H9 (cell line): ENCODE results near the gene PALD1. TPM values are rescaled to one million over a fixed set of nuclear protein-coding genes. Genes with fewer than 3 reads are reported as not detected.

ENCODE experiments used
- DNase-seq: peaks from one replicate; pipeline ENCODE4 v3.0.0-alpha.2; 2017
- H2AFZ ChIP-seq: one replicate; pipeline ENCODE4 v1.6.1; 2013; ENCODE audit warnings: mild to moderate bottlenecking, low read length, control low read depth, moderate library complexity
- H2AK5ac ChIP-seq: 2 replicates; pipeline ENCODE4 v1.6.1; 2013; ENCODE audit warnings: low read length, control low read depth, mixed read lengths; ENCODE audit not compliant: insufficient read length
- H2BK120ac ChIP-seq: one replicate; pipeline ENCODE4 v1.6.1; 2013; ENCODE audit warnings: low read depth, mild to moderate bottlenecking, low read length, control low read depth, inconsistent platforms; ENCODE audit not compliant: poor library complexity, severe bottlenecking
- H2BK12ac ChIP-seq: 2 replicates; pipeline ENCODE4 v1.6.1; 2013; ENCODE audit warnings: low read length, control low read depth, mixed read lengths, low read depth; ENCODE audit not compliant: insufficient read length
- H2BK15ac ChIP-seq: 2 replicates; pipeline ENCODE4 v1.6.1; 2013; ENCODE audit warnings: low read depth, low read length, control low read depth
- H2BK20ac ChIP-seq: one replicate; pipeline ENCODE4 v1.6.1; 2013; ENCODE audit warnings: low read depth, mild to moderate bottlenecking, low read length, control low read depth, inconsistent platforms; ENCODE audit not compliant: poor library complexity, severe bottlenecking
- H2BK5ac ChIP-seq: 2 replicates; pipeline ENCODE4 v1.6.1; 2013; ENCODE audit warnings: low read length, control low read depth, mixed read lengths; ENCODE audit not compliant: insufficient read length
- H3K14ac ChIP-seq: 2 replicates; pipeline ENCODE4 v1.6.1; 2013; ENCODE audit warnings: low read length, control low read depth; ENCODE audit not compliant: insufficient read depth
- H3K18ac ChIP-seq: 2 replicates; pipeline ENCODE4 v1.6.1; 2013; ENCODE audit warnings: low read depth, mild to moderate bottlenecking, mixed read lengths, low read length, control low read depth; ENCODE audit not compliant: insufficient read length
- H3K23ac ChIP-seq: 2 replicates; pipeline ENCODE4 v1.6.1; 2013; ENCODE audit warnings: low read length, control low read depth, mixed read lengths, low read depth; ENCODE audit not compliant: insufficient read length
- H3K23me2 ChIP-seq: 2 replicates; pipeline ENCODE4 v1.6.1; 2013; ENCODE audit warnings: low read depth, mild to moderate bottlenecking, mixed read lengths, low read length, control low read depth; ENCODE audit not compliant: insufficient read length, poor library complexity, severe bottlenecking
- H3K27ac ChIP-seq: 2 replicates; pipeline ENCODE4 v1.5.1; 2013; ENCODE audit warnings: low read length, control low read depth, mixed read lengths, low read depth; ENCODE audit not compliant: insufficient read length
- H3K27me3 ChIP-seq: 2 replicates; pipeline ENCODE4 v1.6.1; 2013; ENCODE audit warnings: low read length, control low read depth, inconsistent platforms; ENCODE audit not compliant: insufficient read depth
- H3K4ac ChIP-seq: 2 replicates; pipeline ENCODE4 v1.6.1; 2013; ENCODE audit warnings: low read depth, mild to moderate bottlenecking, control low read depth, inconsistent platforms, low read length, moderate library complexity
- H3K4me1 ChIP-seq: 2 replicates; pipeline ENCODE4 v1.6.1; 2013; ENCODE audit warnings: low read length, control low read depth, inconsistent platforms; ENCODE audit not compliant: insufficient read depth
- H3K4me2 ChIP-seq: 2 replicates; pipeline ENCODE4 v1.6.1; 2013; ENCODE audit warnings: low read length, control low read depth, mixed read lengths; ENCODE audit not compliant: insufficient read length, insufficient read depth
- H3K56ac ChIP-seq: 2 replicates; pipeline ENCODE4 v1.6.1; 2013; ENCODE audit warnings: low read depth, mild to moderate bottlenecking, mixed read lengths, low read length, control low read depth; ENCODE audit not compliant: insufficient read length
- H3K79me1 ChIP-seq: 2 replicates; pipeline ENCODE4 v1.6.1; 2013; ENCODE audit warnings: low read depth, mild to moderate bottlenecking, moderate library complexity, low read length, control low read depth, inconsistent platforms; ENCODE audit not compliant: insufficient read depth, poor library complexity, severe bottlenecking
- H3K79me2 ChIP-seq: 2 replicates; pipeline ENCODE4 v1.6.1; 2013; ENCODE audit warnings: low read length, control low read depth, inconsistent platforms; ENCODE audit not compliant: insufficient read depth
- H3K9ac ChIP-seq: 2 replicates; pipeline ENCODE4 v1.6.1; 2013; ENCODE audit warnings: low read length, control low read depth, mixed read lengths; ENCODE audit not compliant: insufficient read length; ENCODE audit errors: extremely low read depth
- H3K9me3 ChIP-seq: one replicate; pipeline ENCODE4 v1.6.1; 2013; ENCODE audit warnings: low read depth, low read length, inconsistent platforms; ENCODE audit not compliant: control insufficient read depth
- H3T11ph ChIP-seq: one replicate; pipeline ENCODE4 v1.6.1; 2013; ENCODE audit warnings: mild to moderate bottlenecking, low read length, control low read depth, inconsistent platforms
- H4K20me1 ChIP-seq: one replicate; pipeline ENCODE4 v1.6.1; 2013; ENCODE audit not compliant: control insufficient read depth, insufficient read length, insufficient read depth
- H4K5ac ChIP-seq: 2 replicates; pipeline ENCODE4 v1.6.1; 2013; ENCODE audit warnings: low read depth, mild to moderate bottlenecking, mixed read lengths, low read length, control low read depth; ENCODE audit not compliant: insufficient read length
- H4K8ac ChIP-seq: replicated peaks from 2 replicates; pipeline ENCODE4 v1.6.1; 2013; ENCODE audit warnings: low read length, control low read depth, mixed read lengths, low read depth; ENCODE audit not compliant: insufficient read length
- H4K91ac ChIP-seq: 2 replicates; pipeline ENCODE4 v1.6.1; 2013; ENCODE audit warnings: low read depth, mild to moderate bottlenecking, moderate library complexity, mixed read lengths, low read length, control low read depth; ENCODE audit not compliant: insufficient read length
- H3K27ac Mint-ChIP-seq, 3 experiments: 2 replicates in 2 of 3; 3 replicates in 1 of 3; pipeline ENCODE4 v1.8.0; 2020 to 2021; ENCODE audit warnings: mixed read lengths in 3 of 3, mild to moderate bottlenecking in 1 of 3, moderate library complexity in 1 of 3
- H3K27me3 Mint-ChIP-seq: 2 replicates; pipeline ENCODE4 v1.8.0; 2021; ENCODE audit warnings: low read depth, mild to moderate bottlenecking, moderate library complexity, mixed read lengths
- H3K36me3 Mint-ChIP-seq, 3 experiments: 2 replicates in 2 of 3; 3 replicates in 1 of 3; pipeline ENCODE4 v1.8.0; 2020 to 2021; ENCODE audit warnings: low read depth in 3 of 3, mixed read lengths in 3 of 3; ENCODE audit not compliant: insufficient read depth in 1 of 3
- H3K4me1 Mint-ChIP-seq, 2 experiments: 2 replicates each; pipeline ENCODE4 v1.8.0; 2020; ENCODE audit warnings: mixed read lengths in 2 of 2
- H3K4me3 Mint-ChIP-seq, 2 experiments: 2 replicates in 1 of 2; 3 replicates in 1 of 2; pipeline ENCODE4 v1.8.0; 2020 to 2021; ENCODE audit warnings: mild to moderate bottlenecking in 2 of 2, mixed read lengths in 2 of 2, moderate library complexity in 1 of 2
- H3K9me3 Mint-ChIP-seq, 2 experiments: 2 replicates in 1 of 2; 3 replicates in 1 of 2; pipeline ENCODE4 v1.8.0; 2020; ENCODE audit warnings: mild to moderate bottlenecking in 2 of 2, mixed read lengths in 2 of 2, moderate library complexity in 1 of 2
- CTCF ChIP-seq: fragments of 200-600 bp; sonication (generic); conservative IDR thresholded peaks from 3 replicates; pipeline ENCODE4 v1.8.0; 2021; ENCODE audit warnings: antibody characterized with exemption, mild to moderate bottlenecking
- WGBS: extraction: QIAGEN DNeasy Blood & Tissue Kit; methylation state at CpG from one replicate; pipeline ENCODE4 v1.1.7; 2013; ENCODE audit warnings: missing lambda C conversion rate, low lambda C conversion rate, mixed read lengths; ENCODE audit not compliant: insufficient read length; ENCODE audit errors: extremely low coverage; 5-methylcytosine and 5-hydroxymethylcytosine counted together
- total RNA-seq: library from RNA; stranded (reverse); gene quantifications from 2 replicates; pipeline ENCODE4 v1.2.1, GENCODE V29; 2021

Gene PALD1
- total RNA-seq, 1 experiment from 2014 or later = 21.1 TPM

- no peak overlapping the region for H2BK5ac ChIP-seq
- no peak for TF ChIP-seq CTCF
Observed at GRCh38 chr10:70462349-70462984, 16.1 kb upstream of the PALD1 start.

More at GRCh38 chr10:70462349-70462984, 16.1 kb upstream of the PALD1 start:
- Mint-ChIP-seq H3K27ac (no peak overlapping the region; a peak in 1 of 7 replicates), H3K36me3 (peaks cover 0 to 8% (median 0%) of the 10 kb centered on the region in 3 experiments; a peak in 2 of 7 replicates), H3K4me3 (no peak overlapping the region), H3K9me3 (no peaks in the 10 kb centered on the region; a peak in 1 of 5 replicates), H3K4me1 (peaks cover 30 to 37% of the 10 kb centered on the region in 2 experiments), H3K27me3 (peaks cover 37% of the 10 kb centered on the region)
- Histone ChIP-seq H3K79me1 (no peaks in the 10 kb centered on the region), H2BK120ac (no peak overlapping the region), H3K4ac (no peak overlapping the region), H3K23me2 (peaks cover 14% of the 10 kb centered on the region), H3K9me3 (no peaks in the 10 kb centered on the region), H3K14ac (no peak overlapping the region), H3K27me3 (peaks cover 7% of the 10 kb centered on the region; the same call in 1 of the 2 replicates), H2BK20ac (no peak overlapping the region), H3T11ph (no peak overlapping the region), H3K9ac (no peak overlapping the region), H3K4me1 (peaks cover 2% of the 10 kb centered on the region; the same call in 1 of the 2 replicates), H3K56ac (no peak overlapping the region), H2AFZ (no peak overlapping the region), H3K23ac (no peak overlapping the region), H3K27ac (no peak overlapping the region), H2BK15ac (no peak overlapping the region), H2BK12ac (no peak overlapping the region), H4K8ac (no peak overlapping the region), H4K5ac (no peak overlapping the region), H3K79me2 (no peaks in the 10 kb centered on the region), H4K91ac (no peak overlapping the region), H2AK5ac (no peak overlapping the region), H3K4me2 (no peak overlapping the region), H3K18ac (no peak overlapping the region), H4K20me1 (no peaks in the 10 kb centered on the region)
- WGBS = no CpG with 5 or more reads among the region's 4 CpGs
- no peak for DNase-seq
